Sciatic nerve (tissue), 2 donors: ENCODE measurements around the gene LIMK2. TPM values are rescaled to one million over a fixed set of nuclear protein-coding genes. Genes with fewer than 3 reads are reported as not detected.
"Not testable (repeated sequence)": the region's sequence is repeated elsewhere in the genome, so short reads cannot be mapped to it uniquely, and the experiment has no call there.

Experiments used
- ATAC-seq: fragments of 200-7000 bp; cut with Tn5 transposase; one replicate; pipeline ENCODE4 v1.9.1; 2020; ENCODE audit warnings: mild to moderate bottlenecking, moderate library complexity
- DNase-seq: peaks from one replicate; pipeline ENCODE4 v3.0.0-alpha.2; 2020; ENCODE audit warnings: low spot score
- intact Hi-C: fragments of 100-400 bp; cut with DNase I; formaldehyde crosslinking; loops from one replicate; pipeline ENCODE4 v1.14.2; 2022
- total RNA-seq: library from RNA; stranded (reverse); fragmentation: NEBNext Ultra II Directional; extraction: Animal tissue kit (Norgen Biotek cat#: 25700); gene quantifications from one replicate; pipeline ENCODE4 v1.2.1, GENCODE V29; 2021
- donor health status: DM: no; HTN: no; CAD: no.
- donor health status: DM: no; HTN: no; CAD: no.

Gene LIMK2
- total RNA-seq, 1 donor from 2014 or later, result 64.2 TPM

DNA sequence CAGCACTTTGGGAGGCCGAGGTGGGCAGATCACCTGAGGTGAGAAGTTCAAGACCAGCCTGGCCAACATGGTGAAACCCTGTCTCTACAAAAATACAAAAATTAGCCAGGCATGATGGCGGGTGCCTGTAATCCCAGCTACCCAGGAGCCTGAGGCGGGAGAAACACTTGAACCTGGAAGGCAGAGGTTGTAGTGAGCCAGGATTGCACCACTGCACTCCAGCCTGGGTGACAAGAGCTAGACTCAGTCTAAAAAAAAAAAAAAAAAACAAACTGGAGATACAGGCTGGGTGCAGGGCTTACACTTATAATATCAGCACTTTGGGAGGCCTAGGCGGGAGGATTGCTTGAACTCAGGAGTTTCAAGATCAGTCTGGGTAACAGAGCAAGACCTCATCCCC, 23.9 kb downstream of the LIMK2 start:
- intact Hi-C loops, ATAC-seq, DNase-seq: not testable (repeated sequence)

DNA sequence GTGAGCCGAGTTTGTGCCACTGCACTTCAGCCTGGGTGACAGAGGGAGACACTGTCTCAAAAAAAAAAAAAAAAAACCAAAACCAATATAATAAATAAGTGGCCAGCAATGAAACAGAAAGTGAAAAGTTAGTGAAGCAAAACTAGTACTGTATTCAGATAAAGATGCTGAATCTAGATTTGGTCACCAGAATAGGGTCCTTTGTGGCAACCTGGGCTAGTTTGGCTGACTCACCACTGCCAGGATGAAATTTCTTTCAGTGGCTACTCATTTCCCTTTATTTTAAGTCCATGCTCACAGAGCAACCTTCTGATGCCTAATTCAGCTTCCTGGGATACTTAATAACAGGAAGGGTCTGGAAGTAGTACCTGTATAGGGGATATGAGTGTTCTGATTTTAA, 26.0 kb downstream of the LIMK2 start:
- ATAC-seq (no peak), DNase-seq (no peak)
- intact Hi-C loops, result no loop called here

DNA sequence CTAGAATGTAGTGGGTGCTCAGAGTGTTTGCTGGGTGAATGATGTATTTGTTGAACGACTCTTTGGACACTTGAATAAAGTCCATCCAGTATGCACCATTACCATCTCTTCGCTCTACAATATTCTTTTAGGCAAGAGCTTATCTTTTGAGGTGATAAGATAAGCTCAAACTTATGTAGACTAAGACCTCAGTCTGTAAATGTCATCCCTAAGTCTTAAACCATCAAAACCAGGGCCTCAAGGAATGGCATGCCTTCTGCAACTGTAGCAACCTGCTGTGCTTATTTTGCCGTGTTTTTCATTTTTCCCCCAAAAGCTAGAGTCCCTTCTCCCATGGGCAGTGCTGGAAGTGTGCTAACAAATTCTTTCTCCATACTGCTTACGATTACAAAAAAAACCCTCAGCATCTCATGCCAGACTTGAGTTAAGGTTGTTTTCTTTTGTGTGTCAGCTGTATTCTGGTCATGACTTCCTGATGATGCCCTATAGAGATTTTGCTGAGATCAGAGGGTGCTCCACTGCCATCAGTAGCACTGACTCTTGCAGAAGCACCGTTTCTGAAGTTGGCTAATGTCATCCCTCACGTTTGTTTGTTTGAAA, 27.8 kb downstream of the LIMK2 start:
- ATAC-seq, result no peak

DNA sequence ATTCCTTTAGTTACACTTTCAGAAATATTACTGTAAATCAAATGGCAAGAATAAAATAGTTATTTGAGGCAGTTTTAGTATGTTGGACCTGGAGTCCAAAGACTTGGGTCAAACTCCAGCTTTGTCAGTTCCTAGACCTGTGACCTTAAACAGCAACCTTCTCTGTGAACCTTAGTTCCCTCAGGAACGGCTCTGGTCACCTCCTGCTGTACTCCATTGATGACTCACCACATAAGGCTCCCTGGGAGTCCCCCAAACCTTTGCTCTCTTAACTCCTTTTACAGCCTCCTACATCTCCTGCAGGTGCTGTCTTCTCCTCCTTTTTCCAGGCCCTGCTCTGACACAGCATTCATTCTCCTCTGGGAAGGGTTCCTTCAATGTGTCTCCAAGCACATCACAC, 29.1 kb downstream of the LIMK2 start:
- DNase-seq (no peak), ATAC-seq (no peak)
- intact Hi-C loops, result no loop called here

More for the DNA sequence above, 27.8 kb downstream of the LIMK2 start:
- intact Hi-C loops, result no loop called here
- DNase-seq, result no peak

DNA sequence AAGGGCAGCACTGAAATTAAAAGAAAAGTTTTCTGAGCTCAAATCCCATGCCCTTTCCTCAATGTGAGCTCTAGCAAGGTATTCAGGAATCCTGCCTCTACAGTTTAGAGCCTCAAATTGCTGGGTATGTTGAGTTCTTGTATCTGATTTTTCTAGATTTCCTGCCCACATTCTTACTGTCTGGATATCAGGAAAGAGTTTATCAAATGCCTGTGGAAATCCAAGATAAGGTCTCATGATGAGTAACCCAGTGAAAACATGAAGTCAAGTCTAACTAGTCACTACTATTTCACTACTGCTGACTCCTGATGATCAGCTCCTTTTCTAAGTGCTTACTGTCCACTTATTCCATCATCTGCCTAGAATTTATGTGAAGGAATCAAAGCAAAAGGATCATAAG, 29.8 kb downstream of the LIMK2 start:
- DNase-seq, result no peak
- intact Hi-C loops, result no loop called here
- ATAC-seq, result no peak

DNA sequence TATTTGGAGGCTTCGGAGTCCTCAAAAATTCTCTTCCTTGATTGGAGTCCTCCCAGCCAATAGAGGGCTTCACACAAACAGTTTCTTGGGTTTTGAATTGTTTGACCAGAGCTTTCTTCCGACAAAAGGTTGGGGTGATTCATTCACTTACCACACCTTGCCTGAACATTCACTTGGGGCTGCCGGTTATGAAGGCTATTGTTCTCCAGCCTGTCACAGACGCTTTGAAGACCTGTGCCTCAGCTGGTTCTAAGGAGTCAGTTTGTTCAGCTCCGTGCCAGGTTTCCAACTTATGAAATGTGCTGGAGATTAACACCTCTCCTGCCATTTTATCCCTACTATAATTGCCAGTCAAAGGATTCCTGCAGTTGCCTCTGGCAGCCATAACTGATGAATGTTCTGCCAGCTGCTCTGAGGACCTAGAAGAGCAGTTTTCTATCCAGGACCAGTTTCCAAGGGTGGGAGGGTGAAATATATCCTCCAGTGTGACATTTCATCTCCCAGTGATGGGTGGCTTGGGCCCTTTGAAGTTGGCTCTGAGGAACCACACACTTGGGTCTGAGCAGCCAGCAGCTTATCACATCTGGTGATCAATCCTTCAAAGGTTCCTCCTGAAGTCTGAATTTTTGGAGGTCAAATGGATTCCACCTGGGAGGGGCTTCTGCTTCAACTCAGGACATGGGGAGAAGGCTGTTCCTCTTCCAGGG, 31.4 kb downstream of the LIMK2 start:
- intact Hi-C loops, result no loop called here

DNA sequence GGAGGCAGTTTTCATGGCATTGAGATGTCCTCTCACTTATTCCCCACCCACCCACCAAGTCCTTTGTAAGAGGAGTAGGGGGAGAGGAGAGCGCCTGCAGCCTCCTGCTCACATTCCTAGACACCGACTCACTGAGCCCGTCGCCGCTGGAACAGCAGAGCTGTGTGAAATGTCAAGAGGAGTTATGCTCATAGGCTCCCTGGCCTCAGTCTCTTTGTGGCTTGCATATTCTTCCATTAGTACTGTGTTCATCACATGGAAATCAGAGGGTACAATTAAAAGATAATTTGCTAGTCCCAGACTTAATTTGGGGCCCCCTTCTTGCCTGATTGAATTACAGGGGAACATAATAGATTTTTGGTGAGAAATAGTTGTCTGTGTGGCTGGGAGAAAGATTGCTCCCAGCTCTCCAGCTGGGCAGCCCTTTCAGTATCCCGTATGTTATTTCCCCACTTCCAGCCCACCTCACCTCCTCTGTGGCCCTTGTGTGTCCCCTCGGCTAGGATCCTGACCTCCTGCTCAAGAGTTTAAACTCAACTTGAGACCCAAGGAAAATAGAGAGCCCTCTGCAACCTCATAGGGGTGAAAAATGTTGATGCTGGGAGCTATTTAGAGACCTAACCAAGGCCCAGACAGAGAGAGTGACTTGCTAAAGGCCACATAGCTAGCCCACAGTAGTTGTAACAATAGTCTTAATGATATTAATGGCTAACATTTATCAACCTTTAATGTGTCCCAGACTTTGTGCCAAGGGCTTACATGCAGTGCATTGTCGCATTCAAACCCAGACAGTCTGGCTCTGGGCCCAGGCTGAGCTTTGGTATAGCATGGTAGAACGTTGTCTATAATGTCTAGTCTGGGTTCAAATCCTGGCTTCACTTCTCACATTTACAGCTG, 32.2 kb downstream of the LIMK2 start:
- no peak for DNase-seq
- no peak for ATAC-seq
- intact Hi-C loops, result no loop called here

More for the DNA sequence above, 31.4 kb downstream of the LIMK2 start:
- DNase-seq, result no peak
- no peak for ATAC-seq

DNA sequence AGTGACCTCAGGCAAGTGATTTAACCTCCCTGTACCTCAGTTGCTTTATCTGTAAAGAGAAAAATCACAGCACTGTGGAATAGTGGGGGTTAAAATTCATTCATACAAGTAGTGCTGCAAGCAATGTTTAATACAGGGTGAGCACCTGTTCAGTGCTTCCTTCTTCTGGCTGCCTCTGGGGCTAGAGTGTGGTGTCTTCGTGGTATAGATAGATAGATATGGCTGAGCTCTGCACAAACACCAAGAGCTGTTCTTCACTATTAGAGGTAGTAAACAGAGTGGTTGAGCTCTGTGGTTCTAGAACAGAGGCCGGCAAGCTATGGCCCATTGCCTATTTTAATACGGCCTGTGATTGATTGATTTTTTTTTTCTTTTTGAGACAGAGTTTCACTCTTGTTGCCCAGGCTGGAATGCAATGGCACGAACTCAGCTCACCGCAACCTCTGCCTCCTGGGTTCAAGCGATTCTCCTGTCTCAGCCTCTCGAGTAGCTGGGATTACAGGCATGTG, 32.9 kb downstream of the LIMK2 start:
- no peak for DNase-seq
- intact Hi-C loops, result no loop called here
- no peak for ATAC-seq

DNA sequence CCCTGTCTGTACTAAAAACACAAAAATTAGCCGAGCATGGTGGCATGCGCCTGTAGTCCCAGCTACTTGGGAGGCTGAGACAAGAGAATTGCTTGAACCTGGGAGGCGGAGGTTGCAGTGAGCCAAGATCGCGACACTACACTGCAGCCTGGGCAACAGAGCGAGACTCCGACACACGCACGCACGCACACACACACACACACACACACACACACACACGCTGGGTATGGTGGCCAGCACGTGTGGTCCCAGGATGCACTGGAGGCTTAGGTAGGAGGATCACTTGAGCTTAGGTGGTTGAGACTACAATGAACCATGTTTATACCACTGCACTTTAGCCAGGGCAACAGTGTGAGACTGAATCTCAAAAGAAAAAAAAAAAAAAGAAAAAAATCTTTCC, 33.9 kb downstream of the LIMK2 start:
- DNase-seq, ATAC-seq, intact Hi-C loops: not testable (repeated sequence)

DNA sequence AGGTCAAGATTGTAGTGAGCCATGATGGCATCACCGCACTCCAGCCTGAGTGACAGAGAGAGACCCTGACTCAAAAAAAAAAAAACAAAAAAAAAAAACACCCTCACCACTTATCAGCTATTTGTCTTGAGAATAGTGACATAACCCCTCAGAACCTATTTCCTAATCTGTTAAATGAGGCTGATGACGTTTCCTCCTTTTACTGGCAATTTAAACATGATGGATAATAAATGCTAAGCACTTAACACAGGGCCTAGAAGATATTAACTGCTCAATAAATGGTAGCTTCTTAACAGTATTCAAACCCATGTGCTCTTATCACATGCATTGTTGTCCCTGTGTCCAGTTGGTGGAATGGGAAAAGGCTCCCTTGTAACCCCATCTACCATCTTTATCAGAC, 34.6 kb downstream of the LIMK2 start:
- intact Hi-C loops, result no loop called here
- ATAC-seq (no peak), DNase-seq (no peak)

DNA sequence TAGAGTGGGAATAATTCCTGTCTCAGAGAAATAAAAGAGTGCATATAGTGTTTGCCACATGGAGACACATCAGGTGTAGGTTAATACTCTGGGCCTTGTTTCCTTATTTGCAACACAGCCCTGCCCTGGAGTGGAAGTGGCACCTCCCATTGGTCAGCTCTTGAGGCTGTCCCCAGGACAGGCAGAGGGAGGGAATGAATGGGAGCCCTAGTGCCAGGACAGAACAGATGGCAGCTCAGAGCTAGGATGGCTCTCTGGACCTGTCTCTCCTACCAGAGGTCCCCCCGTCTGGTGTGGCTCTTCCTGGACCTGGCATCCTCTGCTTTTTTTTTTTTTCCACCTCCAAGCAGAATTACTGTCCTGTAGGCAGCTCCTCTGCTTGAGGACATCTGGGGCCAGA, 35.6 kb downstream of the LIMK2 start:
- no peak for DNase-seq
- ATAC-seq, result peak; percentile 29
- intact Hi-C loops, result no loop called here

DNA sequence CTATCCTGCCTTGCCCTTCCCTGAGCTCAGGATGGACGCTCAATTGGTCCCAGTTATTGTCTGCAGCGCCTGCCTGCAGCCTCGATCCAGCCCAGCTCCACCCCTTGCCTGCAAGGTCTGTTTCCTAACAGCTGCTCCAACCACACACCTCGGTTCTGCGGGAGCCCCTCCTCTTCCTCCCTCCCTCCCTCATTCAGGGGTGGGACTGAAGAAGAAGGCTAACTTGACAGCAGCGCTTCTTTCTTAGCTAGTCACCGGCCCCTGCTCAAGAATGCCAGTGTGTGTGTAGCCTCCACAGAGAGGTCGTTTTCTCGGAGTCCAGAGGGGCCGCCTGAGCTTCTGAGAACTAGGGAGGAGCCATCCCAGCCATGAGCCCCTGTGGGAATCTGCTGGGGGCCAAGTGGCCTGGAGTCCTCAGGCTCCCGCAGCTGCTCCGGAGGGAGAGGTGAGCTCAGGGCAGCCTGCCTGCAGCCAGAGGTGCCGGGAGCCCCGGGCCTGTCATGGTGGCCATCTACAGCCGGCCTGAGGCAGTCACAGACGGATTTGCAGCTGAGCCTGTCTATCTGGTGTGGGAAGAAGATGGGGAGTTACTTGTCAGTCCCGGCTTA, 36.1 kb downstream of the LIMK2 start:
- DNase-seq (peak; percentile 79), ATAC-seq (peak; percentile 97)
- intact Hi-C loops, result no loop called here

DNA sequence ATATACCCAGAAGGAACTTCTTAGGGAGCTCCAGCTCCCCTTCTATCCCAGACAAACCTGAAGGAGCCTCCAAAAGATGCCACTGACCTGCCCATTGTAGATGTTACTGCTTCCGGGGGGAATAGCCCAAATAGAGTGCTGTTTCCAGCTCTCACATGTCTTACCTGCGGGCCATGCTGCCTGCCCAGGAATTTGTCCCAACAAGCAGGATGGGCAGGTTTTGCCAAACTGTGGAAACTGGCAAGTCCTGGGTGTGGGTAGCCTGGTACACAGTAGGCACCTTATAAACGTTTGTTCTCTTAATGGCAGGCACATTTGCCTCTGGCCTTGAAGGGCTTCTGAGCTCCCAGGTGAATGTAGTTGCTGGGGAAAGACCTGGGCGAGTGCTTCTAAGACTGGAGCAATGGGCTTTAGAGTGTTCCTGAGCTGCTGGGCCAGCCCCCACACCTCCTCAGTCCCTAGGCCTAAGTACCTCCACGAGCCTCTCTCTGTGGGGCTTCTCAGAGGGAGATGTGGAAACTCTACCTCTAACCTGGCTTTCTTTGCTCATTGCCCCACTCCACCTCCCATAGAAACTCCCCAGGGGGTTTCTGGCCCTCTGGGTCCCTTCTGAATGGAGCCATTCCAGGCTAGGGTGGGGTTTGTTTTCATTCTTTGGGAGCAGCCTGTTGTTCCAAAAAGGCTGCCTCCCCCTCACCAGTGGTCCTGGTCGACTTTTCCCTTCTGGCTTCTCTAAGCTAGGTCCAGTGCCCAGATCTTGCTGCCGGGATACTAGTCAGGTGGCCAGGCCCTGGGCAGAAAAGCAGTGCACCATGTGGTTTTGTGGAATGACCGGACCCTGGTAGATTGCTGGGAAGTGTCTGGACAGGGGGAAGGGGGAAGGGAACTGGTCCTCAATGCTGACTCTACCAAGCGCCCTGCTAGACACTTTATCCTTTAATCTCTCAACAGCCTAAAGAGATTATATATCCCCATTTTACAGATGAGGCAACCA, 37.2 kb downstream of the LIMK2 start:
- ATAC-seq (no peak), DNase-seq (no peak)
- intact Hi-C loops, result no loop called here

DNA sequence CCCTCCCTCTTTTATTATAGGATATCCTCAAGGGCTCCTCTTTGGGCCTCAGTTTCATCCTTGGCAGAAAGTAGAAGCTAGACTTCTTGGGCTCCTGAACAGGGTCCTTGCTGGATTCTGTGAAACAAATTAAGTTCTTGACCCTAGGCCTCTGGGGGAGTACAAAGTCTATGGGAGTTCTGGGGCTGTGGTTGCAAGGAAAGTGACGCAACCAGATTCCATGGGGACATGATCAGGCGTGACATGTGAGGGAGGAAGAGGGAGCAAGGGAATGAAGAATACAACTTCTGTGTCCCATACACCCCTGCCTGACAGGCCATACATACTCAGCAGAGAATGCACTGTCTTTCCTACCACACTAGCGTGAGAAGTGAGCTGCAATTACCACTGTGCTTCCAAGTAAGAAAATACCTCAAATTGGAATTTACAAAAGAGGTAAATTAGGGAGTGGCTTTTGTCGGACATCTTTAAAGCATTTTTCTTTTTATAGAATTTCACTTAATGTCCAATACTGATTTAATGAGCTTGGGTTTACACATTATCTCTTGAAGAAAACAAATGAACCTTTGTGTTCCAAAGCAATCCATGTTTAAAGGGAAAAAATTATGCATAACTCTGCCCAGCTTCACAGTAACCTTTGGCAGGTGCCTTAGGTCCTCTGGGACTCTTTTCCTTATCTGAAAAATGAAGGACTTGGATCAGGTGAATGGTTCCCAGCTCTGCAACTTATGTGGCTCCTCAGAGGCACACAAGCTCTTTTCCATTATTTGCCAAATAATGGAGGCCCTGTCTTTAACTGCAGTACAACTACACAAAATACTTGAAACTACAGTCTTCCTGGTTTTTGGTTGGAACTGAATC, 38.9 kb downstream of the LIMK2 start:
- intact Hi-C loops, result no loop called here
- DNase-seq, result no peak
- ATAC-seq, result no peak

DNA sequence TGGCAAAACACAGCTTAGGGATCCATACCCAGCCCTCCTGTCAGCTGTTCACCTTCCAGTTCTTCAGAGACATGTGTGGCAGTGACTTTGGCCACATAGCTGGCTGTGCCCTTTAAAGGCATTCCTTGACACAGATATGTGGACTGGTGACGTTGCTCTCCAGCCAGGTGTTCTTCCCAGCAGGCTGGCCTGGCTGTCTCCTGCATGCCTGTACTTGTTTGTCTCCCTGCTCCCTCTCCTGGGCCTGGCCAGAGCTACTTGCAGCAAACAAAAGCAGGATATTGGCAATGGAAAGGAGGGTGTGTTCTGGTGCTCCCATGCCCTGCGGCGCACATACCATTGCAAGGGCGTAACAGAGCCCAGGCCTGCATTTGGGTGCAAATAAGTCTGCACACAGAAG, 41.9 kb downstream of the LIMK2 start:
- ATAC-seq (peak; percentile 70), DNase-seq (no peak)
- intact Hi-C loops, result no loop called here

DNA sequence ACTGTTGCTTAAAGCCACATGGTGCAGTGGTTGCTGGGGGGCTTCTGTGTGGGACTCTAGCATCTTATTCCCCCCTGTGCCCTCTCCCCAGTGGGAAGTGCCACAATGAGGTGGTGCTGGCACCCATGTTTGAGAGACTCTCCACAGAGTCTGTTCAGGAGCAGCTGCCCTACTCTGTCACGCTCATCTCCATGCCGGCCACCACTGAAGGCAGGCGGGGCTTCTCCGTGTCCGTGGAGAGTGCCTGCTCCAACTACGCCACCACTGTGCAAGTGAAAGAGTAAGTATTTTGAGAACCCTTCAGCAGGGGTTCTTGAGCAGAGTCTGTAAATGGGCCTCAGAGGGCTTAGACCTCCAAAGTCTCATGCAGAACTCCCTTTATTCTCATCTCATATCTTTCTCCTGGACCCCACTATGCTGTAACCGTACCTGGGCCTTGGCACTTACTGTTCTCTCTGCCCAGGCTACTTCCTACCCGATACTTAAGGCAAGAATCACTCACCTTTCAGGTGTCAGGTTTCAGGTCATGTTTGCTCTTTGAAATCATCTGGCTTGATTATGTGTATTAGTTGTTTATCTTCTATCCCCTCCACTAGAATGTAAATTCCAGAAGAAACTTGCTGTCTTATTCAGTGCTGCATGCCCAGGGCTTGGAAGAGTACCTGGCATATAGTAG, 47.8 kb downstream of the LIMK2 start:
- no peak for ATAC-seq
- intact Hi-C loops, result no loop called here
- DNase-seq, result no peak

DNA sequence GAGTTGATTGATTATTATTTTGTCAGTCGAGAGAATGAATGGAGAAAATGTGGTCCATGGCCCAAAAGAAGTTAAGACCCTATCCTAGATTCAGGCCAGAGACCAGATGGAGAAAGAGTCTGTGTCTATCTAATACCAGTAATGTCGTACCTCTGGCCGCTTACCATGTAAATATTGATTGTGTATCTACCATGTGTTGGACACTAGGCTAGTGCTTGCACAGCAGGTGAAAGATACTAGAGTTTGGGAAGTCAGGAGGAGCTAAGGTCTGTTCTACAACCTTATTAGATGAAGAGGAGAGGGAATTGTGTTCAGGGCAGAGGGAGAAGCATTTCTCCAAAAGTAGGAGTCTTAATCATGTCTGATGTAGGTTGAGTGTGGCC, 48.4 kb downstream of the LIMK2 start:
- ATAC-seq (no peak), DNase-seq (no peak)
- intact Hi-C loops, result no loop called here
